HCT116 (cell line): ENCODE data around the gene FAM228B. TPM values are rescaled to one million over a fixed set of nuclear protein-coding genes. Genes with fewer than 3 reads are reported as not detected.

Experiments
- ATAC-seq: fragments of 200-7000 bp; cut with Tn5 transposase; 2 replicates; pipeline ENCODE4 v1.9.1; 2020; ENCODE audit warnings: mild to moderate bottlenecking, moderate library complexity
- BruUV-seq: library from RNA; stranded (reverse); fragments of 400-500 nt; replicated peaks from 2 replicates; lab custom pipeline; 2021; lab: Mats Ljungman, UMichigan
- CTCF ChIA-PET: fragments of 300-600 bp; sonication (Branson Sonifier 250); formaldehyde crosslinking; loops from one replicate; lab custom pipeline; 2021; ENCODE audit warnings: antibody characterized with exemption; lab: Charles Lee
- POLR2A ChIA-PET: fragments of 300-600, 350-600 bp; sonication (Branson Sonifier 250); formaldehyde crosslinking; loops from one replicate; lab custom pipeline; 2021; ENCODE audit warnings: antibody characterized with exemption; lab: Charles Lee
- RAD21 ChIA-PET, 2 experiments: fragments of 300-600 bp; sonication (Branson Sonifier 250); formaldehyde crosslinking; loops; one replicate each; lab custom pipeline; 2023; ENCODE audit warnings: low total read pairs in 2 of 2; ENCODE audit not compliant: uncharacterized antibody in 2 of 2, unreplicated experiment in 2 of 2, low non-redundant PET in 1 of 2; lab: Charles Lee
- DNase-seq: peaks from one replicate; pipeline ENCODE4 v3.0.0-alpha.2; 2010; ENCODE audit warnings: low read depth, low spot score
- H2AFZ ChIP-seq: fragments of 200-600 bp; shearing (Covaris generic), sonication (generic); 2 replicates; pipeline ENCODE4 v1.6.1; 2017; ENCODE audit warnings: low read depth, mixed run types, mixed read lengths, antibody characterized with exemption, low read length; ENCODE audit not compliant: poor library complexity, severe bottlenecking
- H3K27ac ChIP-seq: 2 replicates; pipeline ENCODE4 v1.5.1; 2012; ENCODE audit warnings: low read depth, low read length
- H3K27me3 ChIP-seq: fragments of 200-600 bp; sonication (generic); 2 replicates; pipeline ENCODE4 v1.6.1; 2016; ENCODE audit warnings: mixed run types, low read length, mixed read lengths; ENCODE audit not compliant: insufficient read depth
- H3K36me3 ChIP-seq, 2 experiments: fragments of 200-500 bp in 1 of 2; fragments of 200-600 bp in 1 of 2; sonication (Bioruptor generic) in 1 of 2; sonication (generic) in 1 of 2; 2 replicates each; pipeline versions ENCODE4 v1.5.1 to v1.6.1; 2014 to 2016; ENCODE audit warnings: low read length in 2 of 2, inconsistent platforms in 1 of 2, mixed read lengths in 1 of 2, mixed run types in 1 of 2; ENCODE audit not compliant: insufficient read depth in 2 of 2, control insufficient read depth in 1 of 2
- H3K4me1 ChIP-seq, 2 experiments: fragments of 200-600 bp in 1 of 2; sonication (generic) in 1 of 2; 2 replicates each; pipeline versions ENCODE4 v1.5.1 to v1.6.1; 2012 to 2017; ENCODE audit warnings: low read length in 2 of 2, inconsistent platforms in 1 of 2, mild to moderate bottlenecking in 1 of 2, mixed read lengths in 1 of 2, mixed run types in 1 of 2, moderate library complexity in 1 of 2; ENCODE audit not compliant: insufficient read depth in 2 of 2, control insufficient read depth in 1 of 2
- H3K4me2 ChIP-seq: fragments of 200-600 bp; sonication (generic); 2 replicates; pipeline ENCODE4 v1.6.1; 2017; ENCODE audit warnings: mixed run types, low read length, mixed read lengths
- H3K4me3 ChIP-seq, 2 experiments: fragments of 200-600 bp in 1 of 2; sonication (generic) in 1 of 2; replicated peaks in 1 of 2; 2 replicates each; pipeline ENCODE4 v1.5.1; 2011 to 2016; ENCODE audit warnings: low read length in 2 of 2, control low read depth in 1 of 2, low read depth in 1 of 2, mild to moderate bottlenecking in 1 of 2, mixed read lengths in 1 of 2, mixed run types in 1 of 2
- H3K79me2 ChIP-seq: fragments of 200-600 bp; sonication (generic); 2 replicates; pipeline ENCODE4 v1.6.1; 2017; ENCODE audit warnings: mild to moderate bottlenecking, mixed run types, low read length, moderate library complexity, mixed read lengths; ENCODE audit not compliant: insufficient read depth
- H3K9ac ChIP-seq: fragments of 200-600 bp; sonication (generic); 2 replicates; pipeline ENCODE4 v1.6.1; 2016; ENCODE audit warnings: low read length, mixed read lengths
- H3K9me2 ChIP-seq: fragments of 200-600 bp; sonication (generic), shearing (Covaris generic); 2 replicates; pipeline ENCODE4 v1.6.1; 2017; ENCODE audit warnings: mixed run types, mild to moderate bottlenecking, moderate library complexity; ENCODE audit not compliant: insufficient read depth
- H3K9me3 ChIP-seq, 2 experiments: fragments of 200-500 bp in 1 of 2; fragments of 200-600 bp in 1 of 2; sonication (Bioruptor generic) in 1 of 2; sonication (generic) in 1 of 2; 2 replicates each; pipeline ENCODE4 v1.6.1; 2014 to 2017; ENCODE audit warnings: low read length in 2 of 2, mixed read lengths in 2 of 2, inconsistent platforms in 1 of 2, low read depth in 1 of 2, mild to moderate bottlenecking in 1 of 2, mixed run types in 1 of 2, moderate library complexity in 1 of 2; ENCODE audit not compliant: control insufficient read depth in 1 of 2, insufficient read depth in 1 of 2
- H4K20me1 ChIP-seq: fragments of 200-600 bp; sonication (generic), shearing (Covaris generic); 2 replicates; pipeline ENCODE4 v1.6.1; 2017; ENCODE audit warnings: mixed run types, mild to moderate bottlenecking, moderate library complexity; ENCODE audit not compliant: insufficient read depth
- CBX3 ChIP-seq: IDR thresholded peaks from 2 replicates; pipeline ENCODE4 v1.6.1; 2012; ENCODE audit warnings: low read depth
- CEBPB ChIP-seq: IDR thresholded peaks from 2 replicates; pipeline ENCODE4 v1.6.1; 2012; ENCODE audit warnings: low read depth
- EGR1 ChIP-seq: IDR thresholded peaks from 2 replicates; pipeline ENCODE4 v1.6.1; 2012; ENCODE audit warnings: low read depth
- EZH2phosphoT487 ChIP-seq: fragments of 200-600 bp; IDR thresholded peaks from 2 replicates; pipeline ENCODE4 v1.6.1; 2018; ENCODE audit warnings: antibody characterized with exemption, borderline replicate concordance
- FOSL1 ChIP-seq: IDR thresholded peaks from 2 replicates; pipeline ENCODE4 v1.6.1; 2012; ENCODE audit warnings: low read depth
- JUND ChIP-seq: IDR thresholded peaks from 2 replicates; pipeline ENCODE4 v1.6.1; 2012
- RAD21 ChIP-seq: IDR thresholded peaks from 2 replicates; pipeline ENCODE4 v1.6.1; 2012; ENCODE audit warnings: low read depth, mild to moderate bottlenecking
- SP1 ChIP-seq: IDR thresholded peaks from 2 replicates; pipeline ENCODE4 v1.6.1; 2012; ENCODE audit warnings: low read depth
- SRF ChIP-seq: IDR thresholded peaks from 2 replicates; pipeline ENCODE4 v1.6.1; 2012; ENCODE audit warnings: low read depth
- YY1 ChIP-seq: IDR thresholded peaks from 2 replicates; pipeline ENCODE4 v1.6.1; 2011; ENCODE audit warnings: low read length, low read depth, moderate library complexity, mild to moderate bottlenecking; ENCODE audit not compliant: insufficient replicate concordance; ENCODE audit errors: extremely low read depth
- ZNF274 ChIP-seq: fragments of 200-500 bp; sonication (Bioruptor generic); IDR thresholded peaks from 2 replicates; pipeline ENCODE4 v1.6.1; 2014; ENCODE audit warnings: mild to moderate bottlenecking, low read depth, low read length, inconsistent platforms
- intact Hi-C: fragments of 100-400 bp; cut with micrococcal nuclease; formaldehyde crosslinking; loops from 2 replicates; pipeline ENCODE4 v1.10.0; 2022
- total RNA-seq: library from RNA; stranded (reverse); gene quantifications from one replicate; pipeline ENCODE4 v1.2.1, GENCODE V29; 2021; ENCODE audit not compliant: unreplicated experiment
- TF ChIP-seq, protein P1 (sequence below): IDR thresholded peaks from 2 replicates; pipeline ENCODE4 v1.6.1; 2012
- TF ChIP-seq, protein P2 (sequence below): IDR thresholded peaks from 2 replicates; pipeline ENCODE4 v1.6.1; 2012
- TF ChIP-seq, protein P3 (sequence below), 3 experiments: fragments of 200-600 bp in 1 of 3; sonication (generic) in 1 of 3; IDR thresholded peaks in 2 of 3; conservative IDR thresholded peaks in 1 of 3; 2 replicates each; pipeline ENCODE4 v1.5.1; 2012 to 2017; ENCODE audit warnings: low read depth in 2 of 3, low read length in 2 of 3, antibody characterized with exemption in 1 of 3, borderline replicate concordance in 1 of 3, control low read depth in 1 of 3, mild to moderate bottlenecking in 1 of 3, mixed read lengths in 1 of 3, mixed run types in 1 of 3, moderate library complexity in 1 of 3; ENCODE audit not compliant: insufficient read depth in 1 of 3
- TF ChIP-seq, protein P4 (sequence below): IDR thresholded peaks from 2 replicates; pipeline ENCODE4 v1.6.1; 2012; ENCODE audit warnings: low read depth

FAM228B gene
- total RNA-seq, 1 experiment from 2014 or later: 5.6 TPM

DNA sequence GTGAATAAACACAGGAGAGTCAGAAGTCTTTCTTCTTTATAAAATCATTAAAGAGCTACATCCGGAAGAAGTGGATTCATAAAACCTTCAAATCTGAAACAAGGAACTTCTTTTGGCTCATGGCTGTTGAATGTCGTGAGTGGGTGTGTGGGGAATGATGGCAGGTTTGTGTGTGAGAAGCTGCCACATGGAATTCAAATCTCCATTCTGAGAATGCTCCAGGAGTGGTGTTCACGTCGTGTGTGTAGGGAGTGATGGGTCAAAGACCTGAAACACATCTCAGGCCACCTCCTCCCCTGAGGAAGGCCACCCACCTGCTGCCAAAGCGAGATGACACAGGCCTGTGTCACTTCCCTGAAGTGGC lies 80.5 kb downstream of the FAM228B start:
- H3K27ac ChIP-seq: no peak overlapping the region
- no peaks in the 10 kb centered on the region for H3K9me2 ChIP-seq
- no peak for DNase-seq
- intact Hi-C loops: no loop called here
- no peaks in the 10 kb centered on the region for H3K27me3 ChIP-seq
- H4K20me1 ChIP-seq: no peaks in the 10 kb centered on the region
- no peak overlapping the region for H2AFZ ChIP-seq
- H3K9ac ChIP-seq: no peak overlapping the region
- CTCF ChIA-PET: no interaction called here
- no peaks in the 10 kb centered on the region for H3K36me3 ChIP-seq
- no peaks in the 10 kb centered on the region for H3K9me3 ChIP-seq
- TF ChIP-seq ZNF274: no peak
- no peak for TF ChIP-seq RAD21
- RAD21 ChIA-PET: no interaction called here
- H3K4me1 ChIP-seq: no peaks in the 10 kb centered on the region
- no peak overlapping the region for H3K4me3 ChIP-seq
- POLR2A ChIA-PET: no interaction called here
- H3K4me2 ChIP-seq: no peak overlapping the region
- no peaks in the 10 kb centered on the region for H3K79me2 ChIP-seq
- no TSS peak for BruUV-seq
- no peak for ATAC-seq

DNA sequence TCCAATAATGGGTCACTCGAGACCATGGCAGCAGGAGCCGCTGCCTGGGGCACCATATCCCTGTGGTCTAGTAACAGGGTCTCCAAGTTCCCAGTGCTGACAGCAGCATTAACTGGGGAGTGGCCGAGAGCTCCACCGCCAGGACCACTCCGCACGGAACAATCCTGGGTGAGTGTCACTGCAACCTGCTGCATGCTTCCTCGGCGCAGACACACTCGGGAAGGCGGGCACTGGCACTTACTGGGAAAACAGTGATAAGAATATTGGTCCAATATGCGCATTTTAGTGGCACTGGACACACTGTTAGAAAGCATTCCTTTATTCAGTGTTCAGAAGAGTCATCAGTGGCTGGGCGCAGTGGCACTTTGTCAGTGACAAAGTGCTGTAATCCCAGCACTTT lies 81.2 kb downstream of the FAM228B start:
- intact Hi-C loops: no loop called here
- no TSS peak for BruUV-seq
- Histone ChIP-seq H3K4me2 (no peak overlapping the region), H4K20me1 (no peaks in the 10 kb centered on the region), H3K27ac (no peak overlapping the region), H3K9me2 (no peaks in the 10 kb centered on the region), H2AFZ (no peak overlapping the region), H3K27me3 (no peaks in the 10 kb centered on the region), H3K36me3 (no peaks in the 10 kb centered on the region), H3K9me3 (no peaks in the 10 kb centered on the region), H3K4me1 (no peaks in the 10 kb centered on the region), H3K9ac (no peak overlapping the region), H3K79me2 (no peaks in the 10 kb centered on the region), H3K4me3 (no peak overlapping the region)
- ChIA-PET POLR2A (no interaction called here), CTCF (no interaction called here), RAD21 (no interaction called here)
- no peak for ATAC-seq
- DNase-seq: no peak
- no peak for TF ChIP-seq ZNF274
- no peak for TF ChIP-seq CBX3
- no peak for TF ChIP-seq JUND
- TF ChIP-seq EGR1: no peak
- TF ChIP-seq, protein P1, sequence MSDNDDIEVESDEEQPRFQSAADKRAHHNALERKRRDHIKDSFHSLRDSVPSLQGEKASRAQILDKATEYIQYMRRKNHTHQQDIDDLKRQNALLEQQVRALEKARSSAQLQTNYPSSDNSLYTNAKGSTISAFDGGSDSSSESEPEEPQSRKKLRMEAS: no peak
- TF ChIP-seq, protein P2, sequence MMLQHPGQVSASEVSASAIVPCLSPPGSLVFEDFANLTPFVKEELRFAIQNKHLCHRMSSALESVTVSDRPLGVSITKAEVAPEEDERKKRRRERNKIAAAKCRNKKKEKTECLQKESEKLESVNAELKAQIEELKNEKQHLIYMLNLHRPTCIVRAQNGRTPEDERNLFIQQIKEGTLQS: no peak
- TF ChIP-seq, protein P3, sequence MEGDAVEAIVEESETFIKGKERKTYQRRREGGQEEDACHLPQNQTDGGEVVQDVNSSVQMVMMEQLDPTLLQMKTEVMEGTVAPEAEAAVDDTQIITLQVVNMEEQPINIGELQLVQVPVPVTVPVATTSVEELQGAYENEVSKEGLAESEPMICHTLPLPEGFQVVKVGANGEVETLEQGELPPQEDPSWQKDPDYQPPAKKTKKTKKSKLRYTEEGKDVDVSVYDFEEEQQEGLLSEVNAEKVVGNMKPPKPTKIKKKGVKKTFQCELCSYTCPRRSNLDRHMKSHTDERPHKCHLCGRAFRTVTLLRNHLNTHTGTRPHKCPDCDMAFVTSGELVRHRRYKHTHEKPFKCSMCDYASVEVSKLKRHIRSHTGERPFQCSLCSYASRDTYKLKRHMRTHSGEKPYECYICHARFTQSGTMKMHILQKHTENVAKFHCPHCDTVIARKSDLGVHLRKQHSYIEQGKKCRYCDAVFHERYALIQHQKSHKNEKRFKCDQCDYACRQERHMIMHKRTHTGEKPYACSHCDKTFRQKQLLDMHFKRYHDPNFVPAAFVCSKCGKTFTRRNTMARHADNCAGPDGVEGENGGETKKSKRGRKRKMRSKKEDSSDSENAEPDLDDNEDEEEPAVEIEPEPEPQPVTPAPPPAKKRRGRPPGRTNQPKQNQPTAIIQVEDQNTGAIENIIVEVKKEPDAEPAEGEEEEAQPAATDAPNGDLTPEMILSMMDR (IDR thresholded peaks at IDR 0.05 in 2 of 3, conservative IDR thresholded peaks at IDR 0.05 in 1 of 3; ENCODE audit: borderline replicate concordance in 1 of 3, insufficient read depth in 1 of 3, low read depth in 2 of 3, low read length in 2 of 3): no peak
- TF ChIP-seq, protein P4, sequence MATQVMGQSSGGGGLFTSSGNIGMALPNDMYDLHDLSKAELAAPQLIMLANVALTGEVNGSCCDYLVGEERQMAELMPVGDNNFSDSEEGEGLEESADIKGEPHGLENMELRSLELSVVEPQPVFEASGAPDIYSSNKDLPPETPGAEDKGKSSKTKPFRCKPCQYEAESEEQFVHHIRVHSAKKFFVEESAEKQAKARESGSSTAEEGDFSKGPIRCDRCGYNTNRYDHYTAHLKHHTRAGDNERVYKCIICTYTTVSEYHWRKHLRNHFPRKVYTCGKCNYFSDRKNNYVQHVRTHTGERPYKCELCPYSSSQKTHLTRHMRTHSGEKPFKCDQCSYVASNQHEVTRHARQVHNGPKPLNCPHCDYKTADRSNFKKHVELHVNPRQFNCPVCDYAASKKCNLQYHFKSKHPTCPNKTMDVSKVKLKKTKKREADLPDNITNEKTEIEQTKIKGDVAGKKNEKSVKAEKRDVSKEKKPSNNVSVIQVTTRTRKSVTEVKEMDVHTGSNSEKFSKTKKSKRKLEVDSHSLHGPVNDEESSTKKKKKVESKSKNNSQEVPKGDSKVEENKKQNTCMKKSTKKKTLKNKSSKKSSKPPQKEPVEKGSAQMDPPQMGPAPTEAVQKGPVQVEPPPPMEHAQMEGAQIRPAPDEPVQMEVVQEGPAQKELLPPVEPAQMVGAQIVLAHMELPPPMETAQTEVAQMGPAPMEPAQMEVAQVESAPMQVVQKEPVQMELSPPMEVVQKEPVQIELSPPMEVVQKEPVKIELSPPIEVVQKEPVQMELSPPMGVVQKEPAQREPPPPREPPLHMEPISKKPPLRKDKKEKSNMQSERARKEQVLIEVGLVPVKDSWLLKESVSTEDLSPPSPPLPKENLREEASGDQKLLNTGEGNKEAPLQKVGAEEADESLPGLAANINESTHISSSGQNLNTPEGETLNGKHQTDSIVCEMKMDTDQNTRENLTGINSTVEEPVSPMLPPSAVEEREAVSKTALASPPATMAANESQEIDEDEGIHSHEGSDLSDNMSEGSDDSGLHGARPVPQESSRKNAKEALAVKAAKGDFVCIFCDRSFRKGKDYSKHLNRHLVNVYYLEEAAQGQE: no peak
- TF ChIP-seq SP1: no peak
- no peak for TF ChIP-seq SRF
- no peak for TF ChIP-seq FOSL1
- TF ChIP-seq CEBPB: no peak
- TF ChIP-seq EZH2phosphoT487: no peak
- no peak for TF ChIP-seq YY1
